ENCODE data around the gene GBF1.

GBF1 gene

GRCh38 chr10:102394079-102394800 is 148.9 kb downstream of the GBF1 start:
- Histone ChIP-seq H3K4me1 (ENCODE audit: control extremely low read depth in 1 of 4, control insufficient read depth in 4 of 4, insufficient read depth in 4 of 4, low read length in 3 of 4) (peaks cover 2 to 34% (median 32%) of the 10 kb centered on the region in 4 experiments), H3K27ac (ENCODE audit: insufficient read depth in 1 of 2, low read depth in 1 of 2, low read length in 2 of 2, poor library complexity in 1 of 2, severe bottlenecking in 2 of 2) (peak overlapping the region; percentile 90 to 97), H3K27me3 (replicated peaks in 2 of 5; ENCODE audit: control insufficient read depth in 4 of 5, insufficient read depth in 5 of 5, low read length in 4 of 5) (peaks cover 0 to 12% (median 2%) of the 10 kb centered on the region in 5 experiments), H3K4me3 (ENCODE audit: control insufficient read depth in 1 of 7, extremely low read depth in 1 of 7, insufficient read depth in 4 of 7, low read depth in 2 of 7, low read length in 6 of 7) (peak overlapping the region; percentile 57 to 95 (median 74)), H3K36me3 (ENCODE audit: control insufficient read depth in 4 of 4, insufficient read depth in 4 of 4, low read length in 3 of 4) (peaks cover 0 to 15% (median 8%) of the 10 kb centered on the region in 4 experiments), H3K9me3 (ENCODE audit: control extremely low read depth in 1 of 5, control insufficient read depth in 4 of 5, insufficient read depth in 2 of 5, low read depth in 1 of 5, low read length in 4 of 5) (no peaks in the 10 kb centered on the region)
- CTCF ChIA-PET: interaction anchor here (0.6 to 4.4 kb wide), 17 partner anchors 8 to 191 kb away, joined by 3 to 28 read pairs (median 4); partner anchors contain the start of gene FBXL15
- 0% methylated on average over 70 of the region's 71 CpGs for WGBS (ENCODE audit: insufficient coverage)
- peak; percentile 97 to 98 (median 97) for DNase-seq
- POLR2A ChIA-PET: interaction anchor here (0.6 to 4.1 kb wide), 17 partner anchors 8 to 280 kb away, joined by 3 to 31 read pairs (median 3); partner anchors contain the start of gene FBXL15

- ChIA-PET CTCF (interaction anchor here (1.1 to 4.4 kb wide), 6 partner anchors 9 to 97 kb away, joined by 3 to 28 read pairs (median 8); partner anchors contain the start of gene FBXL15), POLR2A (interaction anchor here (0.6 to 4.1 kb wide), 12 partner anchors 9 to 279 kb away, joined by 3 to 31 read pairs (median 4); partner anchors contain the start of gene FBXL15)
- Histone ChIP-seq H3K36me3 (ENCODE audit: control insufficient read depth in 4 of 4, insufficient read depth in 4 of 4, low read length in 3 of 4) (peaks cover 0 to 15% (median 8%) of the 10 kb centered on the region in 4 experiments), H3K27ac (ENCODE audit: insufficient read depth in 1 of 2, low read depth in 1 of 2, low read length in 2 of 2, poor library complexity in 1 of 2, severe bottlenecking in 2 of 2) (peak overlapping the region; percentile 90 to 97), H3K4me3 (ENCODE audit: control insufficient read depth in 1 of 7, extremely low read depth in 1 of 7, insufficient read depth in 4 of 7, low read depth in 2 of 7, low read length in 6 of 7) (peak overlapping the region; percentile 57 to 95 (median 74)), H3K27me3 (replicated peaks in 2 of 5; ENCODE audit: control insufficient read depth in 4 of 5, insufficient read depth in 5 of 5, low read length in 4 of 5) (peaks cover 0 to 10% (median 2%) of the 10 kb centered on the region in 5 experiments), H3K9me3 (ENCODE audit: control extremely low read depth in 1 of 5, control insufficient read depth in 4 of 5, insufficient read depth in 2 of 5, low read depth in 1 of 5, low read length in 4 of 5) (no peaks in the 10 kb centered on the region), H3K4me1 (ENCODE audit: control extremely low read depth in 1 of 4, control insufficient read depth in 4 of 4, insufficient read depth in 4 of 4, low read length in 3 of 4) (peaks cover 2 to 39% (median 38%) of the 10 kb centered on the region in 4 experiments)
- 0% methylated on average over 22 of the region's 35 CpGs for WGBS (ENCODE audit: insufficient coverage)
- peak in 2 of 3 donors; percentile 70 to 80 for DNase-seq
These were observed 149.6 kb downstream of the GBF1 start for GRCh38 chr10:102394801-102395399.

GRCh38 chr10:102395400-102396316 is 150.3 kb downstream of the GBF1 start, which contains the start of gene NFKB2:
Gene NFKB2, plus strand, starts transcription at chr10:102395705. Its CDS starts 255 bp downstream, at chr10:102395960.
- peaks cover 0 to 15% (median 10%) of the 10 kb centered on the region in 4 experiments for H3K36me3 ChIP-seq (ENCODE audit: control insufficient read depth in 4 of 4, insufficient read depth in 4 of 4, low read length in 3 of 4)
- 0% methylated on average over 28 of the region's 42 CpGs for WGBS (ENCODE audit: insufficient coverage)
- peak within 1 kb of the TSS; percentile 90 to 97 for H3K27ac ChIP-seq (ENCODE audit: insufficient read depth in 1 of 2, low read depth in 1 of 2, low read length in 2 of 2, poor library complexity in 1 of 2, severe bottlenecking in 2 of 2)
- peak; percentile 87 to 94 (median 91) for DNase-seq
- peaks cover 2 to 41% (median 38%) of the 10 kb centered on the region in 4 experiments for H3K4me1 ChIP-seq (ENCODE audit: control extremely low read depth in 1 of 4, control insufficient read depth in 4 of 4, insufficient read depth in 4 of 4, low read length in 3 of 4)
- peaks cover 0 to 8% (median 2%) of the 10 kb centered on the region in 5 experiments for H3K27me3 ChIP-seq (replicated peaks in 2 of 5; ENCODE audit: control insufficient read depth in 4 of 5, insufficient read depth in 5 of 5, low read length in 4 of 5)
- no peaks in the 10 kb centered on the region for H3K9me3 ChIP-seq (ENCODE audit: control extremely low read depth in 1 of 5, control insufficient read depth in 4 of 5, insufficient read depth in 2 of 5, low read depth in 1 of 5, low read length in 4 of 5)
- CTCF ChIA-PET: interaction anchor here (1.1 to 6.7 kb wide), 7 partner anchors 9 to 98 kb away, joined by 3 to 45 read pairs (median 9); partner anchors contain the start of gene FBXL15
- POLR2A ChIA-PET: interaction anchor here (0.6 to 4.1 kb wide), 13 partner anchors 9 to 348 kb away, joined by 3 to 31 read pairs (median 4); partner anchors contain the start of genes CUEDC2 and FBXL15
- peak within 1 kb of the TSS; percentile 57 to 95 (median 74) for H3K4me3 ChIP-seq (ENCODE audit: control insufficient read depth in 1 of 7, extremely low read depth in 1 of 7, insufficient read depth in 4 of 7, low read depth in 2 of 7, low read length in 6 of 7)

DNA sequence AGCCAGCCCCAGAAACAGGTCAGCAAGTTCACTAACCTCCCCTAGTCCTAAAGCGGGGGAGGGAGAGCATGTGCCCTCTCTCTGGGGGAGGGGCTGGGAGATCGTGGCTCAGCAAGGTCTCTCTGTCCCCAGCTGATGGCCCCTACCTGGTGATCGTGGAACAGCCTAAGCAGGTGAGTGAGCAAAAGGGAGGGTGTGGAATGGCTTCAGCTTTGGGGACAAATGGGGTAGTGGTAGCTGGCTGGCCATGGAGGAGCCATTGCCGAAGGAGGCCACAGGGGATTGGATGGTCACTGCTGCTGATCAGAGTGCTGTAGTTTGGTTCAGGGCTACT is 151.0 kb downstream of the GBF1 start:
- CTCF ChIA-PET: interaction anchor here (2.5 to 6.7 kb wide), 4 partner anchors 8 to 26 kb away, joined by 6 to 45 read pairs (median 30); partner anchors contain the start of gene FBXL15
- 64% methylated on average over 2 of the region's 4 CpGs for WGBS (ENCODE audit: insufficient coverage)
- DNase-seq: no peak

DNA sequence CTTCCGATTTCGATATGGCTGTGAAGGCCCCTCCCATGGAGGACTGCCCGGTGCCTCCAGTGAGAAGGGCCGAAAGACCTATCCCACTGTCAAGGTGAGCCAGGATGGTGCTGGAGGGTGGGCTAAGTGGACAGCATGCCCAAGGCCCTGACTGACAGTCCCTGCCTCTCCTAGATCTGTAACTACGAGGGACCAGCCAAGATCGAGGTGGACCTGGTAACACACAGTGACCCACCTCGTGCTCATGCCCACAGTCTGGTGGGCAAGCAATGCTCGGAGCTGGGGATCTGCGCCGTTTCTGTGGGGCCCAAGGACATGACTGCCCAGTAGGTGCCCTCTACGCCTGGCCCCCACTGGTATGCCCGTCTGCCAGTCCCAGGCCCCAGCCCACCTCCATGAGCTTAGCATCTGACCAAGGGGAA is 151.4 kb downstream of the GBF1 start:
- Histone ChIP-seq H3K9me3 (ENCODE audit: control extremely low read depth in 1 of 5, control insufficient read depth in 4 of 5, insufficient read depth in 2 of 5, low read depth in 1 of 5, low read length in 4 of 5) (no peaks in the 10 kb centered on the region), H3K36me3 (ENCODE audit: control insufficient read depth in 4 of 4, insufficient read depth in 4 of 4, low read length in 3 of 4) (peaks cover 0 to 26% (median 16%) of the 10 kb centered on the region in 4 experiments), H3K27ac (ENCODE audit: insufficient read depth in 1 of 2, low read depth in 1 of 2, low read length in 2 of 2, poor library complexity in 1 of 2, severe bottlenecking in 2 of 2) (no peak overlapping the region), H3K4me3 (ENCODE audit: control insufficient read depth in 1 of 7, extremely low read depth in 1 of 7, insufficient read depth in 4 of 7, low read depth in 2 of 7, low read length in 6 of 7) (peak overlapping the region in 2 of 7 experiments; percentile 75 to 95), H3K4me1 (ENCODE audit: control extremely low read depth in 1 of 4, control insufficient read depth in 4 of 4, insufficient read depth in 4 of 4, low read length in 3 of 4) (peaks cover 2 to 41% (median 38%) of the 10 kb centered on the region in 4 experiments), H3K27me3 (replicated peaks in 2 of 5; ENCODE audit: control insufficient read depth in 4 of 5, insufficient read depth in 5 of 5, low read length in 4 of 5) (peaks cover 0 to 7% (median 0%) of the 10 kb centered on the region in 5 experiments)
- ChIA-PET POLR2A (interaction anchor here (4.1 kb wide), 1 partner anchor 25 kb away, joined by 28 read pairs; the partner anchor contains the start of gene FBXL15), CTCF (interaction anchor here (1.3 to 6.7 kb wide), 5 partner anchors 13 to 82 kb away, joined by 4 to 45 read pairs (median 7); partner anchors contain the start of gene FBXL15)
- DNase-seq: no peak
- 100% methylated on average over 12 of the region's 12 CpGs for WGBS (ENCODE audit: insufficient coverage)

More for the DNA sequence above, 151.0 kb downstream of the GBF1 start:
- POLR2A ChIA-PET: interaction anchor here (0.8 to 4.1 kb wide), 4 partner anchors 14 to 347 kb away, joined by 3 to 28 read pairs (median 5); partner anchors contain the start of gene FBXL15
- peaks cover 0 to 21% (median 12%) of the 10 kb centered on the region in 4 experiments for H3K36me3 ChIP-seq (ENCODE audit: control insufficient read depth in 4 of 4, insufficient read depth in 4 of 4, low read length in 3 of 4)
- no peaks in the 10 kb centered on the region for H3K9me3 ChIP-seq (ENCODE audit: control extremely low read depth in 1 of 5, control insufficient read depth in 4 of 5, insufficient read depth in 2 of 5, low read depth in 1 of 5, low read length in 4 of 5)
- peaks cover 0 to 7% (median 0%) of the 10 kb centered on the region in 5 experiments for H3K27me3 ChIP-seq (replicated peaks in 2 of 5; ENCODE audit: control insufficient read depth in 4 of 5, insufficient read depth in 5 of 5, low read length in 4 of 5)
- peak overlapping the region; percentile 22 to 95 (median 74) for H3K4me3 ChIP-seq (ENCODE audit: control insufficient read depth in 1 of 7, extremely low read depth in 1 of 7, insufficient read depth in 4 of 7, low read depth in 2 of 7, low read length in 6 of 7)
- H3K27ac ChIP-seq (ENCODE audit: insufficient read depth in 1 of 2, low read depth in 1 of 2, low read length in 2 of 2, poor library complexity in 1 of 2, severe bottlenecking in 2 of 2): peak overlapping the region; percentile 75 to 97
- H3K4me1 ChIP-seq (ENCODE audit: control extremely low read depth in 1 of 4, control insufficient read depth in 4 of 4, insufficient read depth in 4 of 4, low read length in 3 of 4): peaks cover 2 to 41% (median 38%) of the 10 kb centered on the region in 4 experiments
